T-helper 1 cell (primary cell): ENCODE measurements around the gene LRBA.

ENCODE experiments used
- DNase-seq, 5 donors: peaks; one replicate each; pipeline ENCODE4 v3.0.0-alpha.2; 2012 to 2020

The LRBA gene

DNA sequence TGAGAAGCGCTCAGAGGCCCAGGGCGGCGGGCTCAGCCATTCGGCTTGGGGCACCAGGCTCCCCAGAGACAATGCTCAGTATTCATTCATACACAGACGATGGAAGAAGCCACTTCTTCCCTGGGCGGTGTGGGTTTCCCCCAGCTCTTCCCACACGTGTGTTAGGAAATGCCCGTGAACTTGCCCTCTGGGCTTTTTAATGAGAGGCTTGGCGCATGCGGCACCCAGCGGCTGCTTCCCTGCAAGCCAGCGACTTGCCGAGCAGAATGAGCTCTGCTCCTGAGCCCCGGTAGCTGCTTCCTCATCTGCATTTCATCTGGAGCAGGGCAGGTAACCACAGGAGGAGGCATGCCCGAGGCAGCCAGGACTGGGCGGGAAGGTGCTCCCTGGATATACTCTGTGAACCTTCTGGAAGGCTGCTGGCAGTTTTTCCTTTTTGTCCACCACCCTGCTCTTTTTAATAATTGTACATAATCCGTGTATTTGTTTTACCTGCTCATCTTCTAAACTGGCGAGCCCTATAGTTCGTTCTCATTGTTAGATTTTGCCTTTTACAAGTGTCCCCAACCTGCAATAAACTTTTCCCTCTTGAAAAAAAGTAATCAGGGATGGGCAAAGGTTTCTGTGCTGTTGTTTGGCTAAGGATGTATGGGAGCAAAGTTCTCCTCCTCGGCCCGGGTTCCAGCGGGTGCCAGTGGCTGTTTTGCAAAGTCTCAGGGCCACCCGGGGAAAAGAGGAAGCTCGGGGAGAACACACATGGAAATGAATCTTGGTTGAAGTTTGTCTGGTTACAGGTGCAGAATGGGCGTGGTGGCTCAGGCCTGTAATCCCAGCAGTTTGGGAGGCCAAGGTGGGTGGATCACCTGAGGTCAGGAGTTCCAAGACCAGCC is 758.0 kb downstream of the LRBA start:
- no peak for DNase-seq

DNA sequence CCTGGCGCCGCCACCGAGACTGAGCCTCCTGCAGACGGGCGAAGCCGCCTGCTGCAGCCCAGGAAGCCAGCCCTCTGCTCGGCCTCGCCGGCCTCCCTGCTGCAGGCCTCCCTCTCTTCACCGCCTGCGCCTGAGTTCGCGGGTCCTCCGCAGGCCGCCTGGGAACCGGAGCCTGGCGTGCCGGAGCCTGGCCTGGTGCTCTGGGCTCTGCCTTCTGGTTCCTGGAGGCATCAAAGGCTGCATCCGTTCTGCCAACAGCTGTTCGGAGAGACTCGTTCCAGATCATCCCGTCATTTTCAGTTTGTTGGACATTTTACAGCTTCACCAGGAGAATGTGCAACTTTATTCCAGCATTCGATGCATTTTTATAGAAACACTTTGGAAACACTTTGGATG is 758.9 kb downstream of the LRBA start:
- DNase-seq: no peak

DNA sequence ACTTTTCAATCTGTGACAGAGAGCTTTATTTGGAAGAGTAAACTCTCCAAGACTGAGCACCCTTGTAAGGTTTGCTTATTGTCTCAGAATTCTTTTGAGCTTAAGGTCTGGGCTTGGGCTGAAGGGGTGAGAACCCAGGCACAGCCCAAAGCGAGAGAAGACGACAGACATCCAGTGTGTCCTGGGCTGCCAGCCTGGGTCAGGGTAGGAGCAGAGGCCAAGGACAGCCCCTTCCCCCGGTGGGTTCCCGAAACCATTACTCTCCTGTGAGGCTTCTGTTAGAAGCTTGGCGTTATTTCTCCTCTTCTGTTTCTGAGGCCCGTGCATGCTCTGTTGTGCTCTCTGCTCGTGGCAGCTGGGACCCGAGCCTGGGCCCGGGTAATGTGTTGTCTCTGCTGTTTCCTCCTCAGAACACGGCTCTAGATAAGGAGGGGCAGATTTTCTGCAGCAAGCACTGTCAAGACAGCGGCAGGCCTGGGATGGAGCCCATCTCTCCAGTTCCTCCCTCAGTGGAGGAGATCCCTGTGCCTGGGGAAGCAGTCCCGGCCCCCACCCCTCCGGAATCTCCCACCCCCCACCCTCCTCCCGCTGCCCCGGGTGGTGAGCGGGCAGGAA is 759.4 kb downstream of the LRBA start:
- no peak for DNase-seq

DNA sequence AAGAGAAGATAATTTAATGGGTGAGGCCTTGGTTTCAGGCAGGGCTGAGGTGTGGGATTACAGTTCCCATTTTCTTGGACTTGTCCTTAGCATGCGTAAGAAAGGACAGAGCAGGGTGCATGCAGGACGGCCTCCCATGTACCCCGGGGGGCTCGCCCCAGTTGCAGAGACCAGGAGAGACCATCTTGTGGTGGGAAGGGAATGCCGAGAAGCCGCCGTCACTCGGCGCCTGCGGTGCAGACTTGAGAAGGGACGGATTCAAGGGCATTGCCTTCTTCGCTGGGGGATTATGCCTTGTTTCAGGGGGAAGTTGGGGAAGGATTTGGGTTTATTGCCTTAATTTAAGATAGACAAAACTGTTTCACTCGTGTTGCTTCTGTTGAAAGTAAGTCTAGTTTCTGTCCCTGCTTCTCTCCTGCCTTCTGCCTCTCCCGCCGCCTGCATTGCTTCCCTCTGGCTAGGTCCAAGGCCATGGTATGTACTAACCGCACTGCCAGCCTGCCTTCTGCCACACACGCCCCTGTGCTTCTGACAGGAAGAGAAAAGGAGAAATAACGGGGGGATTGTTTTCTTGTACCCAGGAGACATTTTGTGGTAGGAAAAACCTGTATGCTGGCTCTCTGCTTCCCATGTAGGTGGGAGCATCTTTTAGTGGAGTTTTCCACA is 761.0 kb downstream of the LRBA start:
- no peak for DNase-seq

DNA sequence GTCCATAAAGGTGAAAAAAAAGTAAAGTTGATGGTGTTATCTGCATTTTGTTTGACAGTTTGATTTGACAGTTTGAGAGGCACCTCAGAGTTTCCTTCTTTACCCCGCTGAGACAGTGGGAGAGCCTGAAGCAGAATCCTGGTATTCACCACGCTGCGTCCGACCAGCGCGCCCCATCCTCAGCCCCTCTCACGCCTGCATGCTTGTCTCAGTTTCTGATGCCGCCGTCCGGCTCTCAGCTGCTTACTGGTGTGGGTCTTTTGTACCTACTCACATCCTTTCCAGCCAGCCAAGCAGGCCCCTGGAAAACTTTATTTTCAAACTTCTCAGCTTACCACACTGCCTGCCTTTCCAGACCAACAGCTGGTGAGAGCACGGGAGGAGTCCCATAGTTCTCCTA is 761.7 kb downstream of the LRBA start:
- DNase-seq: no peak

DNA sequence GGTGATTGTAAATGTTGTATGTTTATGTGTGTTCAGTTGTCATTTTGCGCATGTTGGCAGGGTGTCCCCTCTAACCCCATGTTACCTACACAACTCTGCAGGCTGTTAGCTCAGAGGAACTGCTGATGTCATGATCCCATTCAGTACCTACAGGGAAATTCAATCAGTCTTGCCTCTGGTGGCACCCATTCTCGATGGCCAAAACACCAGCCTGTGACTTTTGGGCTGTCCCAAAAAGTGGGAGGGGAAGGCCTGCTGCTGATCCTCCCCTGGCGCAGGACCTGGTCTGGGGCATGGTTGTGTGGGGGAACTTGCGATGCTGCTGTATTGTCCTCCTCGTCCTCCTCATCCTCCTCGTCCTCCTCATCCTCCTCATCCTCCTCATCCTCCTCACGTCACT is 762.3 kb downstream of the LRBA start:
- no peak for DNase-seq

DNA sequence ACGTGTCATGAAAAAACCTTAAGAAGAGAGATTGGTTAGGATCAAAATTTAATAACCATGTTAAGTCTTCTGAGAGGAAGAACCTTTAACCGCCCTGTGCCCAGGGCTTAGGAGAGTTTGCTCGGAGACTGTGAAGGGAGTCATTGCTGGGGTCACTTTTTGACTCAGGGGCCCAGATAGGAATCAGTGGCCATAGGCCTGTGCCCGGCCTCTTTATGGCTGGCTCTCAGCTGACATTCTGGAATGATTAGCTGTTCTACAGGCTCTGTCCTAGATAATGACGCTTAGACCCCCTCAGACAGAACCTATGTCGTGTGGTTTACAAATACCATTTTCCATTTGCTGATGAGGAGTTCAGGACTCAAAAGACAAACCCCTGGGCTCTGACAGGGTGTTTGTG is 762.8 kb downstream of the LRBA start:
- no peak for DNase-seq

DNA sequence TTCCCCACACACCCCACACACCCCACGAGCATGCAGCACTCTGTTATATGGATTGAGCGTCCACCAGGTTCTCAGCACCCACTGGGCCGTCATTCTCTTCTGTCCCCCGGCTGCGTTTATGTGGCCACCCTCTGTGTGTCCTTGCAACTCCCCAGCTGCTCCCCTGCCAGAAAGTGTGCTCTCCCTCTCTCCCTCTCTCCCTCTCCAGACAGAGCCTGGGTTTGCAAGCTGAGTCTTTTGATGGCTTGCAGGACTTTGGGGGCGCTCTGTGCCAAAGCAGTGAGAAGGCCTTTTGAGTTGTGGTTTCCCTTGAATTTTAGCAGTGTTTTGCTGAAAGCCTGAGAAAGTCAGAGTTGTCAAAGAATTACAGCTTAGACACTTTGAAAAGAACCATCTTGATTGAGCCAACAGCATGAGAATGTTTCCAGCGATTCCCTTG is 763.3 kb downstream of the LRBA start:
- no peak for DNase-seq

DNA sequence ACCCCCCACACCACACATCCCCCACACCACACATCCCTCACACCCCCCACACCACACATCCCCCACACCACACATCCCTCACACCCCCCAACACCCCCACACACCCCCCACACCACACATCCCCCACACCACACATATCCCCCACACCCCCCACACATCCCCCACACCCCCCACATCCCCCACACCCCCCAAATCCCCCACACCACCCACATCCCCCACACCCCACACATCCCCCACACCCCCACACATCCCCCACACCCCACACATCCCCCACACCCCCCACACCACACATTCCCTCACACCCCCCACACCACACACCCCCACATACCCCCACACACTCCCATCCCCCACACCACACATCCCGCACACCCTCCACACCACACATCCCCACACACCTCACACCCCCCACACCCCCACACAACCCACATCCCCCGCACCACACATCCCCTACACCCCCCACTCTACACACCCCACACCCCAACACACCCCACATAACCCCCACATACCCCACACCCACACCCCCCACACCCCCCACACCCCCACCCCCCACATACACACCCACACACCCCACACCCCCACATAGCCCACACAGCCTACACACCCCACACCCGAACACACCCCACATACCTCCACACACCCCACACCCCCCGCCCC is 764.0 kb downstream of the LRBA start:
- DNase-seq: no peak

DNA sequence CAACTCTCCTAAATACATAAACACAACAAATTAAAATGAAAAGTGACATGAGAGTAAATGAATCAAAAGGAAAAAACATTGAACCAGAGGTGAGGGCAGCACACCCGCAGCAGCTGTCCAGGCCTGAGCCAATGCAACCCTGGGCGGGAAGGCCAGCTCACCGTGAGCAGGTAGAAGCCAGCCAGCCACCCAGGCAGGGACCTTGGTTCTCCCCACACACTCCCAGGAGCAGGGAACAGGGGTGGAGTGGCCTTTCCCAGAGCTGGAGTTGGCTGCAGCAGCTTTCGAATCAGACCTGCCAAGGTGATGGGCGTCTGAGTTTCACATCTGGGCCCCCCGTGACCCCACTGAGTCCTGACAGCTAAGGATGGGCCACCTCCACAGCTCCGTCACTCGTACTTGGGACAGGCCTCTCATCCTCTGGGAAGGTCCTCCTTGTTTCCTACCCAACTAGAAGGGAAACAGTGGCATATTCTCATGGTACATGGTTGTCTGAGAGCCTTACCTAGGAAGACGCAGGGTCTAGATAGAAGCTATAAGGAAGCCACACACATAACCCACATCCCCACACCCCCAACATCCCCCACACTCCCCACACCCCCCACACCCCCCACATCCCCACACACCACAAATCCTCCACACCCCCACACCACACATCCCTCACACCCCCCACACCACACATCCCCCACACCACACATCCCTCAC is 764.6 kb downstream of the LRBA start:
- no peak for DNase-seq

DNA sequence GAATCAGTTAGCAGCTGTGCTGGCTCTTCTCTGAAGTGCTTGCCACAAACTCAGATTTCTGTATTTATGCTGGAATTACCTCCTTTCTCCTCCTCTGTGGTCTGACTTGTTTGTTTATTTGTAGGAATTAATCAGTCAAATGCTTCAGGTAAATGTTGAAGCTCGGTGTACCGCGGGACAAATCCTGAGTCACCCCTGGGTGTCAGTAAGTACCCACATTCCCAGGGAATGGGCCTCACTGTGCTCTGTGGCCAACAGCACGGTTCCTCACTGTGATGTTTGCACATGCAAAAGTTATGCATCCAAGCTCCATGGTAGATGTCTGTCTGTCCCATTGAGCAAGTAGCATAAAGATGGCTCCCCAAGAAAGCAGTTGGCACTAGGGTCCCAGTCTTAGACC is 766.9 kb downstream of the LRBA start:
- DNase-seq: no peak

DNA sequence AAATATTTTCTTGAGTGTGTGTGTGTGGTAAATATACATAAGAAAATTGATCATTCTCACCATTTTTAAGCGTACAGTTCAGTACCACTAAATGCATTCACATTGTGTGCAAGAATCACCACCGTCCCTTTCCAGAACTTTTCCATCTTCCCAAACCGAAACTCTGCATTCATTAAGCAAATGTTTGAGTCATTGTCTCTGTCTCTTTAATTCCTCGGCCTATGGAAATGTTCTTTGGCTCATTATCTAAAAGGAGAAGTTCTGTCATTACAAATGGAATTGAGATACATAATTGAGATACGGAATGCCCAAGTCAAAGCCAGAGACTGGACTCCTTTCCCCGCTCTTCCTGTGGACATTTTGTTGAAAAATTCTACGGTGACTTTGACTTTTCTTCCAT is 767.9 kb downstream of the LRBA start:
- DNase-seq: no peak

DNA sequence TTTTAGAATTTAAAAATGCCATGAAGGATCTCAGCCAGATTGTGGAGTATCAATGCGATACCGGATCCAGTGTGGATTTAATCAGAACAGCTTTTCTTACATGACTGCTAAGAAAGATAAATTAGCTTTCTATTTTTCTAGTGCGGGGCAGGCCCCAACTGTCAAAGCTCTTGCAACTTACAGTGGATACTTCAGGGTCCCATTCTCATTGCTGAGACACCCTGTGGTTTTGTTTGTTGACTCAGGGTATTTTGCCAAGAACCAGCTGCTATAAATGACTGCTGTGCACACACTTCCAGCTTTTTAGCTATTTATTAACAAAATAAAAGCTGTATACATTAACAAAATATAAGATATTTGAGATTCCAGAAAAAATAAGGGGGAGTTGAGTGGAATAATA is 770.5 kb downstream of the LRBA start:
- DNase-seq: no peak

DNA sequence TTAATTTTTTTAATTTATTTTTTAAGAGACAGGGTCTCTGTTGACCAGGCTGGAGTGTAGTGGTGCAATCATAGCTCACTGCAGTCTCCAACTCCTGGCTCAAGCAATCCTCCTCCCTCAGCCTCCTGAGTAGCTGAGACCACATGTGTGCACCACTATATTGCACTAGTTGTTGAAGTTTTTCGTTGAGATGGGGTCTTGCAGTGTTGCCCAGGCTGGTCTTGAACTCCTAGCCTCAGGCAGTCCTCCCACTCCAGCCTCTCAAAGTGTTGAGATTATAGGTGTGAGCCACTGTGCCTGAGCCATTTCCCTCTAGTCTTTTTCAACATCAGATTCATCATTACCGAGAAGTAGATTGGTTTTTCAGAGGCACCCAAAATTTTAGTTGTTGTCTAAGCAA is 771.2 kb downstream of the LRBA start:
- no peak for DNase-seq

DNA sequence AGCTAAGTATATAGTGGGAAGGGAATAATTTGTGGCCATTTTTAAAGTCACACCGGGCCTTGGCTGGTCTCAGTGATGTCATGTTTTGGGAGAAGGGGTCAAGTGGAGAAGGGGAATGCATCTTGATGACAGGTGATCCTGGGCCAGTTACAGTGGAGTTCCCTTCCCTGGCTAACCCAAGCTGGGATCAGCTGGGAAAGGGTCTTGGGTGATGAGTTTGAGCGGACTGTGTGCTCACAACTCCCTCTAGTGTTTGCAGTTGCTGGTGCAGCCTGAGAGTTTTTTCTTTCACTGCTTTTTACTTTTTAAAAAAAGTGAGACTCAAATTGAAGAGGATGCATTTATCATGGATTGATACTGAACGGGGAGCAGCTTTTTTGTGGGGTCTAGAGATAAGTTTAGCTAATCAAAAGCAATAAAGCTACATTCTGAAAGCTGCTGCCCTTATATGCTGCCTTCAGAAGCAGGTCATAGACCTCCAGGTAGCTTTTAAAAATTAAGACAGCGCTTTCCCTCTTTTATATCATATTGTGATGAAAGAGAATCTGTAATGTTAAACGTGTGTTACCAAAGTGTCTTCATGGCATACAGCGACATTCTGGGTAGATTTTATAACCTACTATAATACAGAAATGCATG is 772.1 kb downstream of the LRBA start:
- no peak for DNase-seq

DNA sequence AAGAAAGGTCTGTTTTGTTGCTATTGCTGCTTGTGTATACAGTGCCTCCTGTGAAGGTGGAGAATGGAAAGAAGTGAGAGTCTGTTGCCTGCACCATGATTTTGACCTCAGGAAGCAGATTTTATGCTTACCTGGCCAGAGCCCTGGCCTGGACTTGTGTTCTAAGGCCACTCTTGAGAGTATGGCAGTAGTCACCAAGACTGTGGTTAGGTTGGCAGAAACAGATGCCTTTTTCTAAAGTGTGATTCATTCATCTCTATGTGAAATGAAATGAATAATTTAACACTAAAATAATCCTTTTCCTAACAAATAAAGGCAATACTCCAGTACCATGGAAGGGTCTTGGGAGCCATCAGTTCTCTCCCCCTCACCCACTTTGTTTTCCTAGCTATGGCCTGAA is 775.1 kb downstream of the LRBA start:
- no peak for DNase-seq

DNA sequence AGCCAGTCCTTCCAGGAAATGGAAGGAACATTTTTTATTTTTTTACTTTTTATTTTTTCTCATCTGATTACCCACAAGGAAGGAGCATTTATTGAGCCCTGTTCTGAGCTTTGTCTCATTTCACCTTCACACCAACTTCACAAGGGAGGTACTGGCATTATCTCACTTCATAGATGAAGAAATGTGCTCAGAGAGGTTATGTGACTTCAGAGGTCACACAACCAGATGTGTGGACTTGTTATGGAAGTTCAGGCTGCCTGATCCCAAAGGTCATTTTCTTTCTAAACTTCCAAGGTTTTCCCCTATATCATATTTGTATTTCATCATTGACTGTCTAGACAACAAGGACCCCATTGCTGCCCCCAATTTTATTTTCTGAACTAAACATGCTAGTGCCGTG is 776.5 kb downstream of the LRBA start:
- DNase-seq: no peak

DNA sequence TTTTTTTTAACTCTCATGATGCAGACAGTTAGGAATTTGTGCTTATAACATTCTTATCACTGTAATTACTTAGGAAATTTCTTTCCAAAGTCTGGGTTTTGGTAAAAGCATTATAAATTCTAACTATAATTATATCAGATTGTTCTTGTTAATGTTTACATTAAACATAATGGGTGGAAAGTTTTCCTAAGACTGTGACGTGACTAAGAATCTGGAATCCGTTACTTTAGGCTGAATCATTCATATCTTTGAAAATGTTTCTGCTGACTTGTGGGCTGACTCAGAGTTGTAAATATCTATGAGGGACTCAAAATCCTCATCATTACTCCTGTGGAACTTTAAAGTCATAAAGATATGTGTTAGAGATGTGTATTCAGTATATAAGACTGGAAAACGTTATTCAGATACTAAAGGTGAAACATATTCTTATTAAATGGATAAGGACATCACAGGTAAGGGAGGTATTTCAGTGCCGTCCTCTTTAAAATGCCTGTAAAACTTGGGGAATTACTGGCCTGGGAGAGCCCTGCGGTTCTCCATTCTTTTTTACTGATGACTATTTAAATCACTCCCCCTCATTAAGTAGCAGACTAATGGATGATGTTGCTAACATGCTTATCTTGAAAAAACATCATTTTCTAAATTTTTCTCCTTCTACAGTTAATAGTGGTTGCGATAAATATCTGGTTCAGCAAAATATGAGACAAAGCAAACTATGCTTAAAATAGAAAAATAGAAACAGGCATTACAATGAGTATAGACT is 777.8 kb downstream of the LRBA start:
- no peak for DNase-seq

DNA sequence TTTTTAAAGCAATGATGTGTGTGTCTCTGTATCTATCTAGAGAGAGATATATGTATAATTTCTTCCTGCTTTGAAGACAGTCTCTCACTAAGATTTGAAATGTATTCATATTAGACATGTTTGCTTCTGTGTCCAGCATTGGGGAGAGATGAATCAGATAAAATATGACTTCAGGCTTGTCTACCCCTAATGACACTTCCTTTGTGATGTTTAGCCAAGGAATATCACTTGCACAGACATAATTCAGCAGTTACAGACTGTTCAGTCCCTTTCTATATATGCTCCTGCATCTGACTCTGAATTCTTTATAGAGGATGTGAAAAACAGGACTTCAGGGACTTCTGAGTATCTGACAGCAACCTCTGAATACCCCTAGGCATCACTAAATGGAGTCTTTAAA is 778.5 kb downstream of the LRBA start:
- DNase-seq: no peak

DNA sequence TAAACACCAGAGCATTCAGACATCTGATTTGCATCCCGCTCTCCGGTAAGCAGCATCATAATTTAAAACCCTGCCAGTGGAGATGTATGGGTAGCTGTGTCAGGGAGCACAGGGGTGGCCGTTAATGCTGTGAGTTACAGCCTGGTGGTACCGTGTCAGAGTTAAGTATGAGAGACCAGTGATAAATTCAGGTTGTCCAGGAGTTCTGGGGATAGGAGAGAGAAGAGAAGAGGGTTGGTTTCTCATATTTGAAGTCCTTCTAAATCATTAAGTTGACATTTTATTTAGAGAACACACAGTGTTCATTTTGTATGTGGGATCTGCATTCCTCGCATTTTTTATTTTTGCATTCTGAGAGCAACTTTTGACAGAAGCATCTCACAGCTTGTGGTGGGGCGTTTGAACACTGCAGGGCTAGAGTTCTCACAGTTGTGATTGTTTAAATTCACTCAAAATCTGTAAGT is 779.2 kb downstream of the LRBA start:
- no peak for DNase-seq

DNA sequence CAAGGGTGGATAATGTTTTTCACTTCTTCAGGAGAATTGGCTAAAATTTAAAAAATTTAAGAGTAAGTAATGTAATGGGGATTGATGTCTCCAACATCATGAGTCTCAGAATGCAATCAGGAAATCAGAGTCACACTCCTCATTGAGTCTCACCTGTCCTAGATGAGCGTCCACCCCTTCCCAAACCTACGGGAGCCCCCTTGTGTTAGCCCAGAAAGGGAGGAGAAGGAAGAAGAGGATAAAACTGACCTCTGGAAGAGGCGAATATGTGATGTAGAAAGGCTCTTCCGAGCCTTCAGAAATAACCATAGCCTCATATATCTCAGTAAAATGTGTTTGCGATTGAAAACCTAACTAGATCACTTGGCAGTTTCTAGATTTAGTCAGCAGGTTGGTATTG is 779.8 kb downstream of the LRBA start:
- no peak for DNase-seq
